ENCODE measurements around the gene TGFBR2.
"Not testable (repeated sequence)": the region's sequence is repeated elsewhere in the genome, so short reads cannot be mapped to it uniquely, and the experiment has no call there.

The TGFBR2 gene

GRCh38 chr3:30657914-30658313, 51.5 kb downstream of the TGFBR2 start:
- DNase-seq (ENCODE audit: low read depth in 3 of 3): no peak

DNA sequence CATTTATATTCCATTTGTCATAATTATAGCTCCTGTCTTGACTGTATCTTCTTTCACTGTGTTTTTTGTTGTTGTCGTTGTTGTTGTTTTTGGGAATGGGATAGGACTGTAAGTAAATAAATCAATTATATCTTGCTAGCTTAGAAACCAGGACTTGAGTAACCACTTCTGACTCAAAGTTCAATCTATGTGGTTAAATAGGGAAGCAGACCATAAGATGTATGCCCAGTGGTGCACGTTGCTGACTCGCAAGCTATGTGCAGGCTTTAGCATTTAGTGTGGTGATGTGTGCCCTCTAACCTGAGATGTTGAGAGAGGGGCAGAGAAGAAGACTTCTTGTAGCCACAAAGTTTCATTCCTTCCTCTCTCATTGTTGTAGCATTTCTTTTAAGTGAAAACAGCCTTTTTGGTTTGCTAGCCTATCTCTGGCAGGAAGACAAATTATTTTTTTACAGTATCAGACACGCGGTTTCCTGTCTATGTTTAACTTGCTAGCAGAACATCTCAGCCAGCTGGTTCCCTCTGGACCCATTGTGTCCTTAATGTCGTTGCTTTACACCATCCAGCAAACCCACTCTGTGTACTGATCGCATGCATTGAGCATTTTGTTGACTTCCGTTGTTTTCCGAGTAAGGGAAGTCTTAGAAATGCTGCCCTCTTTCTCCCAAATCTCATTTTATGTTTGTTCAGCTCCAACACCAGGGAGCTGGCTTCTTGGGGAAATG, 52.1 kb downstream of the TGFBR2 start:
- no peak for DNase-seq (ENCODE audit: low read depth in 3 of 3)

DNA sequence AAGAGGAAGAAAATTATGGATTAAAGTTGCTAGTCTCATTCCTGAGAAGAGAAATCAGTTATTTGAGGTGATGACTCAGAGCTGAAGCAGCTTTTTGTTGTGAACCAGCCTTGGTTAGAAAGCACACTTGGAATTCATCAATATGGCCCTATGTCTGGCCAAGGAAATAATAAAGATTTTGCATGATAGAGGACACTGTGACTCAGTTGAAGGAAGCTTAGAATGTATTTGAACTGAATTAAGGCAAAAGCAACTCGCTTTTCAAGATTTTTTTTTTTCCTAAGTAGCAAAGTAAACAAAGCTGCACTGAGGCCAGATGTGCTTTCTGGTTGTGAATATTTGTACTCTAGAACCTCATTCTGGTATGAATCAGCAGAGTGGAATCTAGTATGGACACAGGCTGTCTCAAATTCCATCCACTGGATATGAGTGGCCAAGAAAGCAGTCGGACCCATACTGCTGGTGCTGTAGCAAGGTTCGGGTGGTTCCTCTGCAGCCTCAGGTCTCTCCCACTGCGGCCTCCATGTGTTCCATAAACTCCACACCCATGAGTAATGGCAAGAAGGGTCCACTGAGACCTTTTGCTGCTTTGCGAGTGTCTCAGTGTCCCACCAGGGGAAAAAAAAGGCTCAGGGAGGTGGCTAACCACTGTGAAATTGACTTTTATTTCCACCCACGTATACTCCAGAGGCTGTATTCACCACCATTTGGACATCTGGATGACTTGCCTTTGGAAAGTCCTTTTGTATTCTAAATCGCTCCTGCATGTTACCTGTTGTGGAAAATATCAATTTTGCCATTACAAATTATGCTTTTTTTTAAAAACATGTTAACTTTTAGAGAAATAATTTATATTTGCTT, 53.1 kb downstream of the TGFBR2 start:
- DNase-seq (ENCODE audit: low read depth in 3 of 3): no peak

GRCh38 chr3:30660136-30660535, 53.7 kb downstream of the TGFBR2 start:
- no peak for DNase-seq (ENCODE audit: low read depth in 3 of 3)

DNA sequence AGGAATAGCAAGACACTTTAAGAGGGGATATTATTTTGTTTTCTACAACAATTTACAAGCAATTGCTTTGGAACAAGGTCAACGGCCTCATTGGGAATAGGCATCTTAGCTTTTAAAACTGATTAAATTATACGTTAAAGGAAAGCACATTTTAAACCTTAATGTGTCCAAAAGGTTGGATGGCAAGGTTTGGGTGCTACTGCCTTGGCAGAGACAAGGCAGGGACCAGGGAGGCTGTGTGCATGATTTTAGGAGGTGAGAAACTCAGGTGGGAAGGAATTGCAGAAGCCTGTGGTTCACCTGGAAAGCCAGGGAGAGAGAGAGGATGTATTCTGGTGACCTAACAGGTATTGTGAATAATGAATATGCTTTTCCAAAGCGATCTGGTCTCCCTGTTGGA, 54.3 kb downstream of the TGFBR2 start:
- no peak for DNase-seq (ENCODE audit: low read depth in 3 of 3)

- no peak for DNase-seq (ENCODE audit: low read depth in 3 of 3)
Measured at GRCh38 chr3:30661098-30661873, 54.9 kb downstream of the TGFBR2 start.

- DNase-seq (ENCODE audit: low read depth in 3 of 3): no peak
Measured at GRCh38 chr3:30662836-30663235, 56.4 kb downstream of the TGFBR2 start.

DNA sequence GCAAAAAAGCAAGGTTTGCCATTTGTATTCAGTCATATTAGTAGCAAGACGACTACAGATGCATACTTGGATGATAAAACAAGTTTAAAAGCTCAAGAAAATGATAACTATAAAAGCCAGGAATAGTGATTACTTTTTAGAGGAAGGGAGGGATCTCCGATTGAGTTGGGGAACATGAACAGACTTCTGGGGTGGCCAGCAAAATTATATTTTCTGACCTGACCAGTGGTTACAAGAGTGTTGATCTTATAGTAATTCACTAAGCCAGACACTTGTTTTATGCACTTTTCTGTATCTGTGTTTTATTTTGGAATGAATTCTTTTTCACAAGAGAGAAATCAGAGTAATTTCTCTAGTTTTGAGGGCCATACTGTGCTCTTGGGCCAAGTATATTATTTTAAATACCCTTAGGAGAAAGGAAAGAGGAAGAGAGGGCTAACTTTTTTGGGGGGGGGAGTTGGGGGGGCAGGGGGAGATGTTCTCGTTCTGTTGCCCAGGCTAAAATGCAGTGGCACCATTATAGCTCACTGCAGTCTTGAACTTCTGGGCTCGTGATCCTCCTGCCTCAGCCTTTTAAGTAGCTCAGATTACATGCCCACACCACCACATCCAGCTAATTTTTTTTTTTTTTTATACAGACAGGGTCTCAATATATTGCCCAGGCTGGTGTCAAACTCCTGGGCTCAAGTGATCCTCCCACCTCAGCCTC, 57.3 kb downstream of the TGFBR2 start:
- DNase-seq (ENCODE audit: low read depth in 3 of 3): no peak

DNA sequence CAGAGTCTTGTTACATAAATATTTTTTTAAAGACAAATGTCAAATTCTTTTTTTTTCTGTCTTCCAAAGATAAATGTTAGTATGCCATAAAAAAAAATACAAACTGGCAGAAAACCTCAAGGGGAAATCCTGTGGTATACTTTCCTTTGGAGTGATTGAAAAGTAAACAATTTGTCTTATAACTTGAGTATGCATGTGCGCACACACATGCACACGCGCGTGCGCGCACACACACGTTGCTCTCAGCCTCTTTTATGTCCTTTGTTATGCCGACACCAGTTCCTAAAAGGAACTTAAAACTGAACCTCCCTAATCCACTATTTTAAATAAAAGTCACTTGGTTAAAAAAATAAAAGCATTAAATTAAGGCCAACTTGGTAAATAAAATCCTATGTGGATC, 58.1 kb downstream of the TGFBR2 start:
- DNase-seq (ENCODE audit: low read depth in 3 of 3): no peak

DNA sequence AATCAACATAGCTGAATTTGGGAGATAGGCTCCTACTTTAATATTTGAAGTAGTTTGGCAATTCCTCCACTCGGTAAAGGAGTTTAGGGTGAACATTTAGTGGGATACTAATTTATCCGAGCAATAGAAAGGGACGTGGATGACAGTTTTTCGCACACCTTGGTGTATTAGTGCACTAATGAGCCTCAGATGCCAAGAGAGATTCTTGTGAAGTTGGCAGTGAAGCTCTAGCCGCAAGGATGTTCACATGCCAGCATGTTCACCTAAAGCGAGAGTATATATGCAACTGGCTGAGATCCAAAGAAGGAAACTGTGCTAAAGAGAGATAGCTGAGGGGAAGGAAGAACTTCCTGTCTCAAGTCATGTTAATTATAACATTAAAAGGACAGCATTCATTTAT, 58.5 kb downstream of the TGFBR2 start:
- DNase-seq (ENCODE audit: low read depth in 3 of 3): no peak

DNA sequence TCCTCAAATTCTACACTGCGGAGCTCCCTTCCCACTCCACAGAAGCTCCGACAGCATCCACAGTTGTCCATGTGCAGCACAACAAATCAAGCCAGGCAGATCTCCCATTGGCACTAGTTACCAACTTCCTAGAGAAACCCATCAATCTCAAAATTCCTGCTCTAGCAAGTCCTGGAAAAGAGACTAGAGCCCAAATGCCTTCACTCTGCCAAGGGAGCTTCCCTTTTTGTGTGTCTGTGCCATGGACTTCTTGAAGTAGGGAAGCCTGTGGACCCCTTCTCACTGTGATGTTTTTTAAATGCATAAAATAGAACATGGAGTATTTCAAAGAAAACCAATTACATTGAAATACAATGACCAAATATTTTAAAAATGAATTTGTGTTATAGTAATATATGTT, 59.1 kb downstream of the TGFBR2 start:
- no peak for DNase-seq (ENCODE audit: low read depth in 3 of 3)

GRCh38 chr3:30666572-30667279, 60.3 kb downstream of the TGFBR2 start:
- DNase-seq (ENCODE audit: low read depth in 3 of 3): no peak

GRCh38 chr3:30667280-30667651, 60.9 kb downstream of the TGFBR2 start:
- no peak for DNase-seq (ENCODE audit: low read depth in 3 of 3)

DNA sequence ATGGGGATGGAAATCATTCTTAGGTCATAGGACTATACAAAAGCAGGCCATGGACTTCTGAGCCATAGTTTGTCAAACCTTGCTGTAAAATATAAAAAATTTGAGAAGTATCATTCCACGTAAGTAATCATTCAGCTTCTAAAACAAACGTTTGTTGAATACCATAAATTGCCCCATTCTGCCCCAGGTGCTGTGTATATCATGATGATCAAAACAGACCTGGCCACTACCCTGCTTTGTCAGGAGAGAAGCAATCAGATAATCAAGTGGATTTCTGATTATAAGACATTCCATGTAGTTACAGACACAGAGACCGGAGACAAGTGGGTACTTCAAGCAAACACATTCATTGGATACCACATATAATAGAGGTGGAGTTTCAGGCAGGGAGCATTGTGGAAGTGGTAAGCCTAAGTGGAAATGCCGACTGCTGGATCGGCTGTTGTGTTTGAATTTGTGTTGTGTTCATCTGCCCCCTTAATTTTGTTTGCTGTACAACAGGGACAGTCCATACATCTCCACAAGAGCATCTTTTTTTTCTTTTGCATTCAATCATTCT, 61.7 kb downstream of the TGFBR2 start:
- no peak for DNase-seq (ENCODE audit: low read depth in 3 of 3)

GRCh38 chr3:30669360-30669934, 63.0 kb downstream of the TGFBR2 start:
- DNase-seq (ENCODE audit: low read depth in 3 of 3): not testable (repeated sequence)

DNA sequence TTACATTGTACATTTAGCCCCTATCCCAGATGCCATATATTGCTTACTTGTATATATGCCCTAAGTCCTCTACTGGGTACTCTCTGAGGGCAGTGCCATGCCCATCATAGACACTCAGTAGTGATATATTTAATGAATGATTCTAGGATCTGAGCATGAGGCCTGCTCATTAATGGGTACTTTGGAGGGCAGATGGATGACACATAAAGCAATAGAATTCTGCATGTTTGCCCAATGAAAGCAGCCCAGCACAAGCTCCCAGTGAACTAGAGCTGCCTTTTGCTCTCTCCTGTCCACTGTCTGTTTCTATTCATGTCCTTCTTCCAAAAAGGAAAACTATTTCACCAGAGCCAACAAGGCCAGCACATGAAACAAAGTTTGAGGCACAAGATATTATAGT, 63.9 kb downstream of the TGFBR2 start:
- no peak for DNase-seq (ENCODE audit: low read depth in 3 of 3)

DNA sequence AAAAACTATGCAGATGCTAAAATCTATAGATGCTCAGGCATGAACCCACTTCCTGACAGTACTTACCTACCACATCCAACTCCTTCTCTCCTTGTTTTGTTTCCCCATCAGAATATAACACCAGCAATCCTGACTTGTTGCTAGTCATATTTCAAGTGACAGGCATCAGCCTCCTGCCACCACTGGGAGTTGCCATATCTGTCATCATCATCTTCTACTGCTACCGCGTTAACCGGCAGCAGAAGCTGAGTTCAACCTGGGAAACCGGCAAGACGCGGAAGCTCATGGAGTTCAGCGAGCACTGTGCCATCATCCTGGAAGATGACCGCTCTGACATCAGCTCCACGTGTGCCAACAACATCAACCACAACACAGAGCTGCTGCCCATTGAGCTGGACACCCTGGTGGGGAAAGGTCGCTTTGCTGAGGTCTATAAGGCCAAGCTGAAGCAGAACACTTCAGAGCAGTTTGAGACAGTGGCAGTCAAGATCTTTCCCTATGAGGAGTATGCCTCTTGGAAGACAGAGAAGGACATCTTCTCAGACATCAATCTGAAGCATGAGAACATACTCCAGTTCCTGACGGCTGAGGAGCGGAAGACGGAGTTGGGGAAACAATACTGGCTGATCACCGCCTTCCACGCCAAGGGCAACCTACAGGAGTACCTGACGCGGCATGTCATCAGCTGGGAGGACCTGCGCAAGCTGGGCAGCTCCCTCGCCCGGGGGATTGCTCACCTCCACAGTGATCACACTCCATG, 65.3 kb downstream of the TGFBR2 start:
- no peak for DNase-seq (ENCODE audit: low read depth in 3 of 3)

DNA sequence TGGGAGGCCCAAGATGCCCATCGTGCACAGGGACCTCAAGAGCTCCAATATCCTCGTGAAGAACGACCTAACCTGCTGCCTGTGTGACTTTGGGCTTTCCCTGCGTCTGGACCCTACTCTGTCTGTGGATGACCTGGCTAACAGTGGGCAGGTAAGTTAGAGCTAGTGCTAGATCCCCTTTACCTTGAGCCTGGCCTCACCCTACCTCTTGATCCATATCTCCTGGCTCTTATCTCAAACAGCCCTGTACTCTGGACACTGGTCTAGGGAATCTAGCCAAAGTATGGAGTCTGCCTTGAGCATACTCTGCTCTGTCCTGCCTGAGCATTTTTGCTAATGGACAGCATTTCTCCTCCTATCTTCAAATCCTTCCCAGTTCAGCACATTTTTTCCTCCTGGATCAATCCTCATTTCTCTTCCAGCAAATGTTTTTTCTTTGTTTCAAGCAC, 65.9 kb downstream of the TGFBR2 start:
- DNase-seq (ENCODE audit: low read depth in 3 of 3): no peak

DNA sequence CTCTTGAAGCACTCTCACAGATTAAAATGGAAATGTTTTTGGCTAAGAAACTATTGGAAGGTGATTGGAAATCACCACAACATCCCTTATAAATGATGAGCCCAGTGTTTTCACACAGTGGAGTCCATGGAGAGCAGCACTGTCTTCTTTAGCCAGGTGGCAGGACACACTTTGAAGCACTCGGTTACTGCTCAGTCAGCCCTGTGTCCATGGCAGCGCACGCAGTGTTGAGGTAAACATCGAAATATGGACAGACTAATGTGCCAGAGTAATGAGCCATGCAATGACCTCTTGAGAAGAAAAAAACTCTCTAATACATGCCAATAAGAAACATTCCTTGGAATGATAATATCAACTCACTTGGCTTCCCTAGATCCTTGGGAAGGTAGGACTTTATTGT, 66.6 kb downstream of the TGFBR2 start:
- no peak for DNase-seq (ENCODE audit: low read depth in 3 of 3)
